Lung (tissue), 12 donors: ENCODE results near the gene LRP2. TPM values are rescaled to one million over a fixed set of nuclear protein-coding genes. Genes with fewer than 3 reads are reported as not detected.
A peak's percentile ranks its signal among the peaks of the same experiment; 100 is the strongest.

Experiments used
- ATAC-seq: fragments of 200-7000 bp; cut with Tn5 transposase; one replicate; pipeline ENCODE4 v1.9.1; 2020; ENCODE audit warnings: moderate number of reproducible peaks; ENCODE audit not compliant: insufficient read depth, low FRiP score
- DNase-seq, 3 donors: peaks; one replicate each; pipeline ENCODE4 v3.0.0-alpha.2; 2013 to 2017
- H3K27ac ChIP-seq, 2 donors: one replicate each; pipeline ENCODE4 v1.5.1; 2013; ENCODE audit warnings: mild to moderate bottlenecking in 2 of 2, moderate library complexity in 2 of 2, control low read depth in 1 of 2, inconsistent platforms in 1 of 2, low read depth in 1 of 2, low read length in 1 of 2
- H3K27me3 ChIP-seq, 3 donors: one replicate each; pipeline ENCODE4 v1.5.1; 2013; ENCODE audit warnings: low read length in 2 of 3; ENCODE audit not compliant: control insufficient read depth in 3 of 3, insufficient read depth in 3 of 3
- H3K36me3 ChIP-seq, 4 donors: one replicate each; pipeline ENCODE4 v1.5.1; 2013; ENCODE audit warnings: low read length in 4 of 4, mild to moderate bottlenecking in 1 of 4, moderate library complexity in 1 of 4; ENCODE audit not compliant: control insufficient read depth in 4 of 4, insufficient read depth in 4 of 4
- H3K4me1 ChIP-seq, 5 donors: one replicate each; pipeline ENCODE4 v1.5.1; 2013; ENCODE audit warnings: low read length in 5 of 5, mild to moderate bottlenecking in 2 of 5, moderate library complexity in 1 of 5; ENCODE audit not compliant: control insufficient read depth in 5 of 5, insufficient read depth in 5 of 5
- H3K4me3 ChIP-seq: one replicate; pipeline ENCODE4 v1.5.1; 2013; ENCODE audit warnings: mild to moderate bottlenecking, control low read depth, moderate library complexity
- H3K9ac ChIP-seq, 2 donors: one replicate each; pipeline ENCODE4 v1.5.1; 2013; ENCODE audit warnings: low read length in 2 of 2, control low read depth in 1 of 2; ENCODE audit not compliant: insufficient read depth in 1 of 2
- H3K9me3 ChIP-seq, 4 donors: one replicate each; pipeline ENCODE4 v1.5.1; 2013; ENCODE audit warnings: low read length in 3 of 4, mild to moderate bottlenecking in 1 of 4, moderate library complexity in 1 of 4; ENCODE audit not compliant: control insufficient read depth in 4 of 4, insufficient read depth in 3 of 4
- WGBS, 2 donors: extraction: QIAGEN DNeasy Blood & Tissue Kit; methylation state at CpG; one replicate each; pipeline ENCODE4 v1.1.7; 2013; 5-methylcytosine and 5-hydroxymethylcytosine counted together
- polyA plus RNA-seq, 2 donors: library from polyadenylated mRNA; stranded (reverse); fragments of 200-250 nt; gene quantifications; one replicate each; pipeline ENCODE4 v1.2.1, GENCODE V29; 2013
- total RNA-seq, 2 donors: library from RNA; depleted of rRNA in 1 of 2; stranded (reverse); fragments of >200 nt in 1 of 2; gene quantifications; one replicate each; pipeline ENCODE4 v1.2.1, GENCODE V29; 2014 to 2021
- TF ChIP-seq, protein P1 (sequence below): IDR thresholded peaks from 2 replicates; pipeline ENCODE4 v1.5.1; 2012; ENCODE audit warnings: mild to moderate bottlenecking; ENCODE audit errors: control extremely low read depth, extremely low read depth
- donor health status: control.
- donor health status: control.
- donor health status: Bipolar disorder and iron deficiency.
- donor health status: healthy.
- donor health status: DM: yes; HTN: yes; CAD: no.

The LRP2 gene
- total and polyA plus RNA-seq, 4 donors: 2.4 to 39.5 (median 15.8) TPM

DNA sequence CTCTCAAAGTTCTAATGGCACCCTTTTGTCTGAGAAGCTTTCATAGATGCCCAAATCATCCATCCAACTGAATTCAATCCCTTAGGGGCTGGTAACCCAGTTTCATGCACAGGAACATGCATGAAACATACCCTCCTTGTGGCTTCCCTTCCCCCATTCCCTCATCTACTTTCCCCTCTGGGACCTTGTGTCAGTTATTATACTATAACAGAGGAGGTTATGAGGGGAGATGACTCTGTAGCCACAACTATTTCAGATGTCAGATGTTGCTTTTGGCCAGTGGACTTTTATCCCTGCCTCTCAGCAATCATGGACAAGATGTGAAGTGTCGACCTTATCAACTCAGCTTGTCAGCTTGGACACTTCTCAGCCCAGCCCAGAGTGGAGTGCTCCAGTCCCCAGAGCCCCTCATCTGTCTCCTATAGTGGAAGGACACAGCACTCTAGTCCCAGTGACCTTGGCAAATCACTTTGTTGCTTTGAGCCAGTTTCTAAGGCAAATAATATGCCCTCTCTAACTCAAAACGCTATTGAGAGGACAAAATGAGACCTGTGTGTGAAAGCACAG is 284.6 kb downstream of the LRP2 start:
- TF ChIP-seq, protein P1, sequence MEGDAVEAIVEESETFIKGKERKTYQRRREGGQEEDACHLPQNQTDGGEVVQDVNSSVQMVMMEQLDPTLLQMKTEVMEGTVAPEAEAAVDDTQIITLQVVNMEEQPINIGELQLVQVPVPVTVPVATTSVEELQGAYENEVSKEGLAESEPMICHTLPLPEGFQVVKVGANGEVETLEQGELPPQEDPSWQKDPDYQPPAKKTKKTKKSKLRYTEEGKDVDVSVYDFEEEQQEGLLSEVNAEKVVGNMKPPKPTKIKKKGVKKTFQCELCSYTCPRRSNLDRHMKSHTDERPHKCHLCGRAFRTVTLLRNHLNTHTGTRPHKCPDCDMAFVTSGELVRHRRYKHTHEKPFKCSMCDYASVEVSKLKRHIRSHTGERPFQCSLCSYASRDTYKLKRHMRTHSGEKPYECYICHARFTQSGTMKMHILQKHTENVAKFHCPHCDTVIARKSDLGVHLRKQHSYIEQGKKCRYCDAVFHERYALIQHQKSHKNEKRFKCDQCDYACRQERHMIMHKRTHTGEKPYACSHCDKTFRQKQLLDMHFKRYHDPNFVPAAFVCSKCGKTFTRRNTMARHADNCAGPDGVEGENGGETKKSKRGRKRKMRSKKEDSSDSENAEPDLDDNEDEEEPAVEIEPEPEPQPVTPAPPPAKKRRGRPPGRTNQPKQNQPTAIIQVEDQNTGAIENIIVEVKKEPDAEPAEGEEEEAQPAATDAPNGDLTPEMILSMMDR: no peak
- 45 to 71% methylated on average over 2 of the region's 2 CpGs for WGBS, 2 donors
- Histone ChIP-seq H3K27ac (peak overlapping the region in 1 of 2 donors; percentile 48), H3K27me3 (no peaks in the 10 kb centered on the region), H3K4me3 (no peak overlapping the region), H3K9ac (no peak overlapping the region), H3K9me3 (no peaks in the 10 kb centered on the region), H3K4me1 (no peaks in the 10 kb centered on the region), H3K36me3 (no peaks in the 10 kb centered on the region)
- DNase-seq: no peak
- no peak for ATAC-seq

Other genes with a start within 250 kb of the LRP2 start
- 10 to 100 TPM; 12.5 to 22.5 TPM for gene BBS5, start 117.0 kb upstream of the LRP2 start, total RNA-seq
- gene BBS5, start 117.0 kb upstream of the LRP2 start, polyA plus RNA-seq: 1 to 10 TPM; 5.1 to 5.5 TPM
- gene KLHL41, start 147.2 kb upstream of the LRP2 start, total RNA-seq: 1 to 10 TPM; 1.4 to 1.6 TPM
- gene KLHL41, start 147.2 kb upstream of the LRP2 start, polyA plus RNA-seq: under 1 TPM; 0.30 to 0.77 TPM
- gene FASTKD1, start 211.3 kb upstream of the LRP2 start, total RNA-seq: 10 to 100 TPM; 22.0 to 40.1 TPM
- gene FASTKD1, start 211.3 kb upstream of the LRP2 start, polyA plus RNA-seq: 10 to 100 TPM; 10.4 to 38.1 TPM
- gene PPIG, start 221.8 kb upstream of the LRP2 start, total RNA-seq: 10 to 100 TPM; 40.9 to 56.1 TPM
- 10 to 100 TPM; 26.2 to 55.5 TPM for gene PPIG, start 221.8 kb upstream of the LRP2 start, polyA plus RNA-seq